GM20000 (cell line): ENCODE measurements around the gene BLTP3B.

Source experiments
- DNase-seq: peaks from one replicate; pipeline ENCODE4 v3.0.0; 2012; ENCODE audit warnings: low spot score
- TF ChIP-seq, protein P1 (sequence below): IDR thresholded peaks from 2 replicates; pipeline ENCODE4 v1.5.1; 2012; ENCODE audit warnings: mild to moderate bottlenecking, control low read depth; ENCODE audit errors: extremely low read depth, missing control alignments

BLTP3B gene

DNA sequence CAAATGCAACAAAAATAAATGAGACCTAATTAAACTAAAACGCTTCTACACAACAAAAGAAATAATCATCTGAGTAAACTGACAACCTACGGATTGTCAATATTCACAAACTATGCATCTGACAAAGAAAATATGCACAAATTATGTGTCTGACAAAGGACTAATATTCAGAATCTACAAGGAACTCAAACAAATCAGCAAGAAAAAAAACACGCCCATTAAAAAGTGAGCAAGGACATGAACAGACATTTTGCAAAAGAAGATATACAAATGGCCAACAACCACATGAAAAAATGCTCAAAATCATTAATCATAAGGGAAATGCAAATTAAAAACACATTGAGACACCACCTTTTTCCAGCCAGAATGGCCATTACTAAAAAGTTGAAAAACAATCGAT lies 37.0 kb downstream of the BLTP3B start:
- TF ChIP-seq, protein P1, sequence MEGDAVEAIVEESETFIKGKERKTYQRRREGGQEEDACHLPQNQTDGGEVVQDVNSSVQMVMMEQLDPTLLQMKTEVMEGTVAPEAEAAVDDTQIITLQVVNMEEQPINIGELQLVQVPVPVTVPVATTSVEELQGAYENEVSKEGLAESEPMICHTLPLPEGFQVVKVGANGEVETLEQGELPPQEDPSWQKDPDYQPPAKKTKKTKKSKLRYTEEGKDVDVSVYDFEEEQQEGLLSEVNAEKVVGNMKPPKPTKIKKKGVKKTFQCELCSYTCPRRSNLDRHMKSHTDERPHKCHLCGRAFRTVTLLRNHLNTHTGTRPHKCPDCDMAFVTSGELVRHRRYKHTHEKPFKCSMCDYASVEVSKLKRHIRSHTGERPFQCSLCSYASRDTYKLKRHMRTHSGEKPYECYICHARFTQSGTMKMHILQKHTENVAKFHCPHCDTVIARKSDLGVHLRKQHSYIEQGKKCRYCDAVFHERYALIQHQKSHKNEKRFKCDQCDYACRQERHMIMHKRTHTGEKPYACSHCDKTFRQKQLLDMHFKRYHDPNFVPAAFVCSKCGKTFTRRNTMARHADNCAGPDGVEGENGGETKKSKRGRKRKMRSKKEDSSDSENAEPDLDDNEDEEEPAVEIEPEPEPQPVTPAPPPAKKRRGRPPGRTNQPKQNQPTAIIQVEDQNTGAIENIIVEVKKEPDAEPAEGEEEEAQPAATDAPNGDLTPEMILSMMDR: no peak
- DNase-seq: no peak

GRCh38 chr12:100101000-100101399 lies 41.7 kb downstream of the BLTP3B start:
- no peak for DNase-seq

More at GRCh38 chr12:100101000-100101399, 41.7 kb downstream of the BLTP3B start:
- TF ChIP-seq, protein P1: no peak
